ENCODE results near the gene CD37.

The CD37 gene

DNA sequence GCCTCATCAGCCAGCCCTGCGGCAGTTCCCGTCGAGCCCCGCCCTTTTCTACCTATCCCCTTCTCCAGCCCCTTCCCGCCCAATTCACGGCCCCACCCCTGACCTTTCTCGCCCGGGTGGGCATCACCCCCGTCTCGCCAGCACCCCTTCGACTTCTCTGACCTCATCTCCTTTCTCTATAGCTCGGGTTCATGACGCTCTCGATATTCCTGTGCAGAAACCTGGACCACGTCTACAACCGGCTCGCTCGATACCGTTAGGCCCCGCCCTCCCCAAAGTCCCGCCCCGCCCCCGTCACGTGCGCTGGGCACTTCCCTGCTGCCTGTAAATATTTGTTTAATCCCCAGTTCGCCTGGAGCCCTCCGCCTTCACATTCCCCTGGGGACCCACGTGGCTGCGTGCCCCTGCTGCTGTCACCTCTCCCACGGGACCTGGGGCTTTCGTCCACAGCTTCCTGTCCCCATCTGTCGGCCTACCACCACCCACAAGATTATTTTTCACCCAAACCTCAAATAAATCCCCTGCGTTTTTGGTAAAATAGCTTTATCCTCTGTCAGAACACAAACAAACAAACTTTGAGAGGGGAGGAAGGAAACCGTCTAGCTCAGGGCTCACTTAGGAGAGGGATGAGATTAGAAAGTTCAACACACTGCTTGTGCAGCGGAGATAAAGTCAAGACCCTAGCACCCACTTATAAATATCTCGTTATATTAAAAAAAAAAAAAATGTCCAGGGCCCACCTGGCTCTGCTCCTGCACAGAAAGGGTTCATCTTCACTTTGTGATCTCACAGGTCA is 5.1 kb downstream of the CD37 start:
- Histone ChIP-seq H3K9ac (ENCODE audit: low read length) (no peak overlapping the region), H3K9me3 (ENCODE audit: control insufficient read depth, low read length) (no peaks in the 10 kb centered on the region), H3K36me3 (ENCODE audit: control insufficient read depth, insufficient read depth, low read length, severe bottlenecking) (peaks cover 34% of the 10 kb centered on the region), H3K27me3 (replicated peaks; ENCODE audit: control insufficient read depth, insufficient read depth, low read length) (no peaks in the 10 kb centered on the region), H3K4me1 (ENCODE audit: control insufficient read depth, insufficient read depth, low read length) (peaks cover 3% of the 10 kb centered on the region), H3K4me3 (ENCODE audit: low read length) (peak overlapping the region; percentile 50)
- peak; percentile 19 for DNase-seq (ENCODE audit: low read depth)

DNA sequence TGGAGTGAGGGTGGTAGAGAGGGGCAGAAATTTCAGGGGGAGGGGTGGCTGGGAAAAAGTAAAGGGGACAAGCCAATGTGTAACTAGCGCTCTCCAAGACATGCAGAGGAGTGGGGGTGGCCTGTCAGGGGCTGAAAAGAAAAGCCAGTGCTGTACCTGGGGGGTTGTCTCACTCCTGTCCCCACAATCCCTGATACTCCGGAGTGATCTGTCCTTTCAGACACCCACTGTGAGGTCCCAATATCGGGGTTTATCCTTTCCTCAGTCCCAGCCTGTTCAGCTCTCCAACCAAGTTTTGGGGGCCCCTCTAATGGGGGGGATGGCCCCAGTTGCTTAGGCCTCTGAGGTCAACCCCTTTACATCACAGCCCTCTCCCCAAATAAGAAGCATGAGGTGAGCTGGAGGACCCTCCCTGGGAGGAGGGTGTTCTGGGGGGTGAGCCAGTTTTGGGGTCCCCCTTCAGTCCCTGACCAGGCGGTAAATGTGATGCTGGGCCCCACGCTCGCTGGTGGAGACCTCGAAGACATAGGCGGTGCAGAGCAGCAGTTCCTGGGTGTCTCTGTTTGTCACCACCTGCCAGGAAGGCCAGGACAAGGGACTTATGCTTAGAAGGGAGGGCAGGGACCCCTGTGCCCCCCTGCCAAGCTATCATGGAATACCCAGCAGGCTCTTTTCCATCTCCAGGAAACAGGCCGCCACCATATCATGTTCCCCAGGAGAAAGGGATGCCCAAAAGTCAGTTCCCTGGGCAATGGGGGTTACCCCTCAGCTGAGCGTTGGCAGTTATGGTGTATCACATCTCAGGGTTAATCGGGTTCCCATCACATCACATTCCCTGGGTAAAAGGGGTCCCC is 5.9 kb downstream of the CD37 start:
- Histone ChIP-seq H3K9ac (ENCODE audit: low read length) (no peak overlapping the region), H3K27me3 (replicated peaks; ENCODE audit: control insufficient read depth, insufficient read depth, low read length) (no peaks in the 10 kb centered on the region), H3K4me1 (ENCODE audit: control insufficient read depth, insufficient read depth, low read length) (peaks cover 3% of the 10 kb centered on the region), H3K4me3 (ENCODE audit: low read length) (no peak overlapping the region), H3K9me3 (ENCODE audit: control insufficient read depth, low read length) (no peaks in the 10 kb centered on the region), H3K36me3 (ENCODE audit: control insufficient read depth, insufficient read depth, low read length, severe bottlenecking) (peaks cover 34% of the 10 kb centered on the region)
- DNase-seq (ENCODE audit: low read depth): no peak

DNA sequence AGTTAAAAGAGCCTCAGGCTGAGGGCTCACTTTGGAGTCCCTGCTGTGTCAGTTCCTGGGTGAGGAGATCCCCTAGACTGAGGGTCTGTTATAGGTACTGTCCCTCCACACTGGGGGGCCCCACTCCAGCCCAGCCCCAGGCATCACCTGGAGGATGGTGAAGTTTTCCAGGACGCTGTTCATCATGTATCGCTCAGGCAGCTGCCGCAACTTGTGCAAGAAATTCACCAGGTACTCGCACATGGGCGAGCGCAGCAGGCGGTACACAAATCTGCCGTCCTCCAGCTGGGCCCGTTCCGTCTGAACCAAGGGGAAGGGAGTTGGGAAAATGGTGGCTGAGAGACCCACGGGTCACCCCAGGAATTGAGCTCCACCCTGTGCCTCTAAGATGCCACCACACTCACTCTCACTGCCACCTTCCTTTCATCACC is 7.1 kb downstream of the CD37 start:
- no peaks in the 10 kb centered on the region for H3K9me3 ChIP-seq (ENCODE audit: control insufficient read depth, low read length)
- no peak overlapping the region for H3K9ac ChIP-seq (ENCODE audit: low read length)
- no peak overlapping the region for H3K4me3 ChIP-seq (ENCODE audit: low read length)
- H3K4me1 ChIP-seq (ENCODE audit: control insufficient read depth, insufficient read depth, low read length): peaks cover 3% of the 10 kb centered on the region
- DNase-seq (ENCODE audit: low read depth): no peak
- no peaks in the 10 kb centered on the region for H3K27me3 ChIP-seq (replicated peaks; ENCODE audit: control insufficient read depth, insufficient read depth, low read length)
- H3K36me3 ChIP-seq (ENCODE audit: control insufficient read depth, insufficient read depth, low read length, severe bottlenecking): peaks cover 43% of the 10 kb centered on the region

- no peaks in the 10 kb centered on the region for H3K27me3 ChIP-seq (replicated peaks; ENCODE audit: control insufficient read depth, insufficient read depth, low read length)
Measured at GRCh38 chr19:49343123-49343522, 7.9 kb downstream of the CD37 start.

GRCh38 chr19:49344505-49345423 is 9.6 kb downstream of the CD37 start:
- Histone ChIP-seq H3K4me3 (ENCODE audit: low read length) (no peak overlapping the region), H3K9ac (ENCODE audit: low read length) (no peak overlapping the region), H3K36me3 (ENCODE audit: control insufficient read depth, insufficient read depth, low read length, severe bottlenecking) (peaks cover 58% of the 10 kb centered on the region), H3K9me3 (ENCODE audit: control insufficient read depth, low read length) (no peaks in the 10 kb centered on the region), H3K4me1 (ENCODE audit: control insufficient read depth, insufficient read depth, low read length) (peaks cover under 1% of the 10 kb centered on the region), H3K27me3 (replicated peaks; ENCODE audit: control insufficient read depth, insufficient read depth, low read length) (no peaks in the 10 kb centered on the region)
- DNase-seq (ENCODE audit: low read depth): no peak

More at GRCh38 chr19:49343123-49343522, 7.9 kb downstream of the CD37 start:
- DNase-seq (ENCODE audit: low read depth): no peak
- Histone ChIP-seq H3K9me3 (ENCODE audit: control insufficient read depth, low read length) (no peaks in the 10 kb centered on the region), H3K4me3 (ENCODE audit: low read length) (no peak overlapping the region), H3K36me3 (ENCODE audit: control insufficient read depth, insufficient read depth, low read length, severe bottlenecking) (peaks cover 51% of the 10 kb centered on the region), H3K4me1 (ENCODE audit: control insufficient read depth, insufficient read depth, low read length) (peaks cover 3% of the 10 kb centered on the region), H3K9ac (ENCODE audit: low read length) (no peak overlapping the region)

GRCh38 chr19:49347191-49347590 is 12.0 kb downstream of the CD37 start:
- H3K36me3 ChIP-seq (ENCODE audit: control insufficient read depth, insufficient read depth, low read length, severe bottlenecking): peaks cover 55% of the 10 kb centered on the region
- H3K9ac ChIP-seq (ENCODE audit: low read length): no peak overlapping the region
- H3K4me1 ChIP-seq (ENCODE audit: control insufficient read depth, insufficient read depth, low read length): no peaks in the 10 kb centered on the region

DNA sequence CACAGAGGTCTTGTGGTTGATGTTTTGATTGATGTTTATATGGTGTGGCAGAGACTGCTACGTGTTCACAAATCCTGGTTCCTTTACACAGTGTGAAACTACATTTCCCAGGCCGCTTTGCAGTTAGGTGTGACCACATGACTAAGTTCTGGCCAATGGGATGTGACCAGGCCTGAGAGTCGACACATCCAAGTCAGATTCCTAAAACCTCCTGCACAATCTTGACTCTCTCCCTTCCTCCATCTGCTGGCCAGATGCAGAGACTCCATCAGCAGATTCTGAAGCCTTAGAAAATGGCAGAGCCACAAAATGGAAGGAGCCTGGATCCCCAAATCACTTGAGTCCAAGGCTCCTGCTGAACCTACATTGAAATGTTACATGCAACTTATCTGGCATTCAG is 12.6 kb downstream of the CD37 start:
- Histone ChIP-seq H3K36me3 (ENCODE audit: control insufficient read depth, insufficient read depth, low read length, severe bottlenecking) (peaks cover 50% of the 10 kb centered on the region), H3K4me3 (ENCODE audit: low read length) (no peak overlapping the region), H3K27me3 (replicated peaks; ENCODE audit: control insufficient read depth, insufficient read depth, low read length) (no peaks in the 10 kb centered on the region), H3K9ac (ENCODE audit: low read length) (no peak overlapping the region), H3K9me3 (ENCODE audit: control insufficient read depth, low read length) (no peaks in the 10 kb centered on the region), H3K4me1 (ENCODE audit: control insufficient read depth, insufficient read depth, low read length) (no peaks in the 10 kb centered on the region)
- DNase-seq (ENCODE audit: low read depth): peak; percentile 46

More at GRCh38 chr19:49347191-49347590, 12.0 kb downstream of the CD37 start:
- no peak for DNase-seq (ENCODE audit: low read depth)
- Histone ChIP-seq H3K4me3 (ENCODE audit: low read length) (no peak overlapping the region), H3K27me3 (replicated peaks; ENCODE audit: control insufficient read depth, insufficient read depth, low read length) (no peaks in the 10 kb centered on the region), H3K9me3 (ENCODE audit: control insufficient read depth, low read length) (no peaks in the 10 kb centered on the region)

DNA sequence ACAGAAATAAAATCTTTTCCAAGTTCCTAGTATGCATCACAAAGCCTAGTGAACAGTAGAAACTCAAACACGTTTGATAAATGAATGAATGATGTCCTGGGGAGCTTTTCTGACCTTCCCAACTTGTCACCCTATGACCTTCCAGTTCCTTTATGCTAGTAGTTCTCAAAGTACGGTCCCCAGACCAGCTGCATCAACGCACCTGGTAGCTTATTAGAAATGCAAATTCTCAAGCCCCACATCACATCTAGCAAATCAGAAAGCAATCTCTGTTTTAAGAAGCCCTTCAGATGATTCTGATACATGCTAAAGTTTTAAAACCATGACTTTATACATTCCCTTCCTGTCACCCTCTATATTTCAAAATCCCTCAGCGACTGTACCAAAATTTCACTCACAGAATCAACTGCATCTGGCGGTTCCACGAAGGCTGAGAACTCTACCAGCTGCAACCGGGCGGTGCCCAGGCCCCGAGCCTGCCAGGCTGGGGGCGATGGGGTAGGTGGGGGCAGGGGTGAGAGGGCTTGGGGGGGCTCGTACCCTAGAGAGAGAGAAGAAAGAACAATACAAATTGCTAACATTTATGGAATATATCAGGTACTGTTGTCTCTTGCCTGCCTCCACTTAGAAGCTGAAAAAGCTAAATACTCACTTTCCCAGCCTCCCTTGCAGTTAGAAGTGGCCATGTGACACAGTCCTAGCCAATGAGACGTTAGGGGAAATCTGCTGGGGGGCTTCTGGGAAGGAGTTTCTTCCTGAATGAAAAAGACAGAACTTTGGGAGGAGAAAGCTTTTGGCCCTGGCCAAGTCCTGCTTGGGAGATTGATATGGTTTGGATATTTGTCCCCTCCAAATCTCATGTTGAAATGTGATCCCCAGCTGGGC is 13.3 kb downstream of the CD37 start:
- Histone ChIP-seq H3K9me3 (ENCODE audit: control insufficient read depth, low read length) (no peaks in the 10 kb centered on the region), H3K36me3 (ENCODE audit: control insufficient read depth, insufficient read depth, low read length, severe bottlenecking) (peaks cover 50% of the 10 kb centered on the region), H3K4me3 (ENCODE audit: low read length) (no peak overlapping the region), H3K9ac (ENCODE audit: low read length) (no peak overlapping the region), H3K27me3 (replicated peaks; ENCODE audit: control insufficient read depth, insufficient read depth, low read length) (no peaks in the 10 kb centered on the region), H3K4me1 (ENCODE audit: control insufficient read depth, insufficient read depth, low read length) (no peaks in the 10 kb centered on the region)
- no peak for DNase-seq (ENCODE audit: low read depth)

- Histone ChIP-seq H3K36me3 (ENCODE audit: control insufficient read depth, insufficient read depth, low read length, severe bottlenecking) (peaks cover 52% of the 10 kb centered on the region), H3K9me3 (ENCODE audit: control insufficient read depth, low read length) (no peaks in the 10 kb centered on the region), H3K4me1 (ENCODE audit: control insufficient read depth, insufficient read depth, low read length) (no peaks in the 10 kb centered on the region), H3K9ac (ENCODE audit: low read length) (no peak overlapping the region), H3K27me3 (replicated peaks; ENCODE audit: control insufficient read depth, insufficient read depth, low read length) (no peaks in the 10 kb centered on the region), H3K4me3 (ENCODE audit: low read length) (no peak overlapping the region)
- no peak for DNase-seq (ENCODE audit: low read depth)
Measured at GRCh38 chr19:49349567-49349966, 14.4 kb downstream of the CD37 start.

DNA sequence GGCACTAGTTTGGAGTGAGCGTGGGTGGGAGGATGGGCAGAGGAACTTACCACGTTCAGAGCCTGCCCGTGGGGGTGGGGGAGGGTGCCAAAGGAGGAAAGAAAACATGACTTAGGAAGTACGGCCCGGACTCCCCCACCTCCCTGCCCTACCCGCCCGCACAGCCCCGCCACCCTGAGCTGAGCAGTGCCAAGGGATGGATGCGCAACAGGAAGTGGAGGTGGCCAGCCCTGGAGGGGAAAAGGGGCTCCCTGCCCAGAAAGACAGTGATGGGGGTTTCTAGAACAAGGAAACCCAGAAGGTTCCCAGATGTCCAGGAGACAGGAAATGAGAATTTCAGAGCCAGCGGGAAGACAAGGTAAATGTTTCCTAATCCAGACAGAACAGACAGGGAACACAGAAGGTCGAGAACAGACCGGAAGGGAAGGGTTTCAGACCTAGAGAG is 20.7 kb downstream of the CD37 start:
- peaks cover 36% of the 10 kb centered on the region for H3K36me3 ChIP-seq (ENCODE audit: control insufficient read depth, insufficient read depth, low read length, severe bottlenecking)
- no peaks in the 10 kb centered on the region for H3K27me3 ChIP-seq (replicated peaks; ENCODE audit: control insufficient read depth, insufficient read depth, low read length)
- H3K9ac ChIP-seq (ENCODE audit: low read length): no peak overlapping the region
- no peak overlapping the region for H3K4me3 ChIP-seq (ENCODE audit: low read length)
- H3K9me3 ChIP-seq (ENCODE audit: control insufficient read depth, low read length): no peaks in the 10 kb centered on the region
- H3K4me1 ChIP-seq (ENCODE audit: control insufficient read depth, insufficient read depth, low read length): peaks cover under 1% of the 10 kb centered on the region
- DNase-seq (ENCODE audit: low read depth): no peak
